SU-DHL-6 (cell line): ENCODE measurements around the gene MMP8.

Experiments used
- H2AFZ ChIP-seq: fragments of 200-600 bp; sonication (generic); 2 replicates; pipeline ENCODE4 v1.6.1; 2014; ENCODE audit warnings: low read depth, mild to moderate bottlenecking, moderate library complexity, mixed read lengths, antibody characterized with exemption, low read length; ENCODE audit not compliant: severe bottlenecking
- H3F3A ChIP-seq: fragments of 200-600 bp; shearing (Covaris generic); 2 replicates; pipeline ENCODE4 v1.6.0; 2016; ENCODE audit warnings: antibody characterized with exemption, mild to moderate bottlenecking; ENCODE audit not compliant: insufficient read depth
- H3K27ac ChIP-seq: fragments of 200-600 bp; sonication (generic); 2 replicates; pipeline ENCODE4 v1.5.1; 2016; ENCODE audit warnings: low read depth, mild to moderate bottlenecking, low read length, moderate library complexity, mixed read lengths
- H3K27me3 ChIP-seq: fragments of 200-600 bp; sonication (generic), shearing (Covaris generic); 2 replicates; pipeline ENCODE4 v1.6.0; 2014; ENCODE audit warnings: mild to moderate bottlenecking, low read length
- H3K36me3 ChIP-seq: fragments of 200-600 bp; sonication (generic); 2 replicates; pipeline ENCODE4 v1.6.1; 2014; ENCODE audit warnings: mild to moderate bottlenecking, low read length, mixed read lengths
- H3K4me2 ChIP-seq: fragments of 300-600, 200-600 bp; shearing (Covaris generic), sonication (generic); 2 replicates; pipeline ENCODE4 v1.6.0; 2014; ENCODE audit warnings: low read length, low read depth, mild to moderate bottlenecking; ENCODE audit not compliant: poor library complexity, severe bottlenecking
- H3K4me3 ChIP-seq: fragments of 200-600 bp; sonication (generic); 2 replicates; pipeline ENCODE4 v1.5.1; 2014; ENCODE audit warnings: antibody characterized with exemption, low read length, mild to moderate bottlenecking, mixed read lengths; ENCODE audit not compliant: insufficient read depth, poor library complexity, severe bottlenecking
- H3K79me2 ChIP-seq: fragments of 200-600 bp; sonication (generic); 2 replicates; pipeline ENCODE4 v1.6.1; 2014; ENCODE audit warnings: mild to moderate bottlenecking, low read length, moderate library complexity; ENCODE audit not compliant: insufficient read depth
- H3K9ac ChIP-seq: fragments of 200-600 bp; sonication (generic); 2 replicates; pipeline ENCODE4 v1.7.0; 2014; ENCODE audit warnings: mild to moderate bottlenecking, low read length
- H3K9me2 ChIP-seq: fragments of 200-600 bp; sonication (generic); replicated peaks from 2 replicates; pipeline ENCODE4 v1.6.1; 2014; ENCODE audit warnings: low read length; ENCODE audit not compliant: insufficient read depth
- H3K9me3 ChIP-seq: fragments of 200-600 bp; sonication (generic); 2 replicates; pipeline ENCODE4 v1.6.1; 2014; ENCODE audit warnings: low read length, mixed read lengths; ENCODE audit not compliant: insufficient read depth
- H4K20me1 ChIP-seq: fragments of 200-600 bp; sonication (generic); 2 replicates; pipeline ENCODE4 v1.6.1; 2014; ENCODE audit warnings: low read depth, mild to moderate bottlenecking, antibody characterized with exemption, low read length, moderate library complexity, mixed read lengths
- EZH2phosphoT487 ChIP-seq: fragments of 200-600 bp; sonication (generic), shearing (Covaris generic); conservative IDR thresholded peaks from 2 replicates; pipeline ENCODE4 v1.6.1; 2018; ENCODE audit warnings: mild to moderate bottlenecking, antibody characterized with exemption, low read length, moderate library complexity, mixed read lengths
- TF ChIP-seq, protein P1 (sequence below): fragments of 200-600 bp; sonication (generic); IDR thresholded peaks from one replicate; pipeline ENCODE4 v1.5.1; 2017; ENCODE audit warnings: antibody characterized with exemption, mild to moderate bottlenecking, low read length, moderate library complexity; ENCODE audit not compliant: insufficient read depth, poor library complexity, severe bottlenecking

Gene MMP8

DNA sequence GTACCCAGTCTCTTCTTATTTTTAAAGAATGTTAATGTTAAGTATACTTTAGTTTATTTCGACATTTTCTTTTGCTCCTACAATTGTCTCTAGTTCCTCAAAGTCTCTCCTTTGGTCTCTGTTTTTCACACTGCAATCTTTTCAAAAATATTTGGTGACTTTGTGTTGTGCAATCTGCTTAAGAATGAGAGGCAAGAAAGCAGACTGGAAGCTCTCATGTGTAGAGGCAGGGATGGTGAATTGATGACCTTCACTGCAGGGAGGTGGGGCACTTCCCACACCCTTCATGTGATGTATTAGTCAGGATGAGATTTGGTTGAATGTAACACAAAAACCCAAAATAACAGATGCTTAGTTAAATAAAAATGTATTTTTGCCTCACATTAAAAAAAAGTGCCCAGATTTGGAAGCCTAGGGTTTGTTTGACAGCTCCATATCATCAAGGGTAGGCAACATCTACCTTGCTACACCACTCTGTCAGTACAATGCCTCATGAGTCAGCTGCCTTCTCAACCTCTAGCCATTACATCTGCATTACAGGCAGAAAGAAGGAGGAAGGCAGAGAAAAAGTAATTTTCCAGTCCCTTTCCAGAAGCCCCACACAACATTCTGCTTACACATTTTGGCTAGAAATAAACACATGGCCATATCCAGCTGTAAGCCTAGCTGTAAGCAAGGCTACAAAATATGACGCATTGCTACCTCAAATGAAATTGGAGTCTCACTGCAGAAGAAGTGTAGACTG is 15.4 kb downstream of the MMP8 start:
- Histone ChIP-seq H3K9me2 (no peaks in the 10 kb centered on the region), H3K79me2 (no peaks in the 10 kb centered on the region), H3K27ac (no peak overlapping the region), H3K9ac (no peak overlapping the region), H3K4me2 (no peak overlapping the region), H3K27me3 (no peaks in the 10 kb centered on the region), H3K36me3 (no peaks in the 10 kb centered on the region), H3F3A (no peaks in the 10 kb centered on the region), H3K9me3 (no peaks in the 10 kb centered on the region), H3K4me3 (no peak overlapping the region), H4K20me1 (no peaks in the 10 kb centered on the region), H2AFZ (no peak overlapping the region)
- TF ChIP-seq, protein P1, sequence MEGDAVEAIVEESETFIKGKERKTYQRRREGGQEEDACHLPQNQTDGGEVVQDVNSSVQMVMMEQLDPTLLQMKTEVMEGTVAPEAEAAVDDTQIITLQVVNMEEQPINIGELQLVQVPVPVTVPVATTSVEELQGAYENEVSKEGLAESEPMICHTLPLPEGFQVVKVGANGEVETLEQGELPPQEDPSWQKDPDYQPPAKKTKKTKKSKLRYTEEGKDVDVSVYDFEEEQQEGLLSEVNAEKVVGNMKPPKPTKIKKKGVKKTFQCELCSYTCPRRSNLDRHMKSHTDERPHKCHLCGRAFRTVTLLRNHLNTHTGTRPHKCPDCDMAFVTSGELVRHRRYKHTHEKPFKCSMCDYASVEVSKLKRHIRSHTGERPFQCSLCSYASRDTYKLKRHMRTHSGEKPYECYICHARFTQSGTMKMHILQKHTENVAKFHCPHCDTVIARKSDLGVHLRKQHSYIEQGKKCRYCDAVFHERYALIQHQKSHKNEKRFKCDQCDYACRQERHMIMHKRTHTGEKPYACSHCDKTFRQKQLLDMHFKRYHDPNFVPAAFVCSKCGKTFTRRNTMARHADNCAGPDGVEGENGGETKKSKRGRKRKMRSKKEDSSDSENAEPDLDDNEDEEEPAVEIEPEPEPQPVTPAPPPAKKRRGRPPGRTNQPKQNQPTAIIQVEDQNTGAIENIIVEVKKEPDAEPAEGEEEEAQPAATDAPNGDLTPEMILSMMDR, result no peak
- no peak for TF ChIP-seq EZH2phosphoT487

GRCh38 chr11:102708654-102709053 is 16.1 kb downstream of the MMP8 start:
- Histone ChIP-seq H3F3A (no peaks in the 10 kb centered on the region), H2AFZ (no peak overlapping the region), H3K9ac (no peak overlapping the region), H3K4me3 (no peak overlapping the region), H3K79me2 (no peaks in the 10 kb centered on the region), H3K36me3 (no peaks in the 10 kb centered on the region), H3K27ac (no peak overlapping the region), H3K9me2 (no peaks in the 10 kb centered on the region), H3K4me2 (no peak overlapping the region), H3K9me3 (no peaks in the 10 kb centered on the region), H4K20me1 (no peaks in the 10 kb centered on the region), H3K27me3 (no peaks in the 10 kb centered on the region)
- TF ChIP-seq, protein P1, result no peak

DNA sequence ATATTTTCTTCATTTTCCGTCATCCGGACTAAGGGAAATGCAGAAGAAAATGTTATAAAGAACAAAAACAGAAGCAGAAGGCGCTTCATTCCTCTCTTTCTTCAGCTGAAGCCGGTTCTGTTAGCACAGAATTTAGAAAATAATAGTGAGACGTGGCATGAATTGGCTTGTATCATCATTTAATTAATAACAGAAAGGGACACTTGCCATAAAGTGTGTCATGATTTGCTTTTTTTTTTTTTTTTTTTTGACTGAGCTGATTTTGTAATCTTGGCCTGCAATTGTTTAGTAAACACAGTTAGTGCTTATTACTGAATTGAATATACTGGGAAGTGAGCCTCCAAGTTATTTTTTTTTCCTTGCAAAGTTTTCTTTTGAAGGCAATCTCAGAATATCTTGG is 19.1 kb downstream of the MMP8 start, which contains the start of gene MMP27:
Gene MMP27 (minus strand): TSS at position 144 of the 400 bp plus-strand sequence. CDS start 55 bp downstream, at position 89.
- Histone ChIP-seq H3K27me3 (no peaks in the 10 kb centered on the region), H3K9me2 (no peaks in the 10 kb centered on the region), H3K9me3 (no peaks in the 10 kb centered on the region), H3K36me3 (no peaks in the 10 kb centered on the region), H3K4me2 (no peak within 1 kb of the TSS), H3K9ac (no peak within 1 kb of the TSS), H3K79me2 (no peaks in the 10 kb centered on the region), H3K27ac (no peak within 1 kb of the TSS), H3F3A (no peaks in the 10 kb centered on the region), H2AFZ (no peak within 1 kb of the TSS), H3K4me3 (no peak within 1 kb of the TSS), H4K20me1 (no peaks in the 10 kb centered on the region)
- no peak for TF ChIP-seq EZH2phosphoT487
- TF ChIP-seq, protein P1, result no peak
